SK-N-SH treated with all-trans-retinoic acid at 6 μM for 48 hours (cell line): ENCODE results near the gene MPZL3.

Source experiments
- ATAC-seq: fragments of 200-7000 bp; cut with Tn5 transposase; 3 replicates; pipeline ENCODE4 v1.9.1; 2020; ENCODE audit warnings: mild to moderate bottlenecking, moderate library complexity
- ARNTL ChIP-seq: fragments of 450-650 bp; formaldehyde crosslinking; IDR thresholded peaks from 2 replicates; pipeline ENCODE4 v1.5.0; 2020; ENCODE audit warnings: low read depth, mild to moderate bottlenecking, moderate library complexity, borderline replicate concordance
- BACH2 ChIP-seq: fragments of 250-450 bp; sonication (Bioruptor Pico); IDR thresholded peaks from 2 replicates; pipeline ENCODE4 v1.9.0; 2021; ENCODE audit warnings: mild to moderate bottlenecking, borderline replicate concordance
- CSDC2 ChIP-seq: fragments of 250-450 bp; sonication (Bioruptor Pico); IDR thresholded peaks from 2 replicates; pipeline ENCODE4 v1.5.0; 2020; ENCODE audit warnings: mild to moderate bottlenecking, moderate library complexity
- ESRRG ChIP-seq: fragments of 250-450 bp; sonication (Bioruptor Pico); IDR thresholded peaks from 2 replicates; pipeline ENCODE4 v1.6.1; 2021; ENCODE audit warnings: mild to moderate bottlenecking
- GLIS3 ChIP-seq: fragments of 250-450 bp; sonication (Bioruptor Pico); IDR thresholded peaks from 2 replicates; pipeline ENCODE4 v1.5.0; 2020; ENCODE audit warnings: mild to moderate bottlenecking, moderate library complexity
- ISL1 ChIP-seq: fragments of 250-450 bp; sonication (Bioruptor Pico); IDR thresholded peaks from 2 replicates; pipeline ENCODE4 v2.1.2; 2022; ENCODE audit warnings: mild to moderate bottlenecking, moderate library complexity
- OSR1 ChIP-seq: fragments of 250-450 bp; sonication (Bioruptor Pico); IDR thresholded peaks from 2 replicates; pipeline ENCODE4 v1.8.0; 2022; ENCODE audit warnings: moderate library complexity, mild to moderate bottlenecking, inconsistent platforms
- PPARA ChIP-seq: fragments of 250-450 bp; sonication (Bioruptor Pico); IDR thresholded peaks from 2 replicates; pipeline ENCODE4 v1.5.0; 2020; ENCODE audit warnings: mild to moderate bottlenecking, borderline replicate concordance
- RARB ChIP-seq: fragments of 250-450 bp; sonication (Bioruptor Pico); IDR thresholded peaks from 2 replicates; pipeline ENCODE4 v1.8.0; 2021; ENCODE audit warnings: mild to moderate bottlenecking, moderate library complexity
- SNAI2 ChIP-seq: fragments of 250-450 bp; sonication (Bioruptor Pico); IDR thresholded peaks from 2 replicates; pipeline ENCODE4 v1.5.0; 2020; ENCODE audit warnings: mild to moderate bottlenecking, moderate library complexity
- TCF4 ChIP-seq: fragments of 250-450 bp; sonication (Bioruptor Pico); IDR thresholded peaks from 2 replicates; pipeline ENCODE4 v1.8.0; 2021; ENCODE audit warnings: mild to moderate bottlenecking, moderate library complexity, borderline replicate concordance
- TOX ChIP-seq: fragments of 250-450 bp; sonication (Bioruptor Pico); IDR thresholded peaks from 2 replicates; pipeline ENCODE4 v1.8.0; 2021; ENCODE audit warnings: mild to moderate bottlenecking, moderate library complexity, borderline replicate concordance
- ZC3H10 ChIP-seq: fragments of 250-450 bp; sonication (Bioruptor Pico); IDR thresholded peaks from 2 replicates; pipeline ENCODE4 v1.5.1; 2021; ENCODE audit warnings: mild to moderate bottlenecking, moderate library complexity
- ZFP3 ChIP-seq: fragments of 250-450 bp; sonication (Bioruptor Pico); IDR thresholded peaks from 2 replicates; pipeline ENCODE4 v1.5.0; 2020; ENCODE audit warnings: mild to moderate bottlenecking, moderate library complexity
- ZFP30 ChIP-seq: fragments of 450-650 bp; formaldehyde crosslinking; IDR thresholded peaks from 2 replicates; pipeline ENCODE4 v1.5.0; 2022; ENCODE audit warnings: mild to moderate bottlenecking, moderate library complexity
- ZNF565 ChIP-seq: fragments of 450-650 bp; formaldehyde crosslinking; conservative IDR thresholded peaks from 2 replicates; pipeline ENCODE4 v1.5.0; 2020; ENCODE audit warnings: low read depth, mild to moderate bottlenecking, moderate library complexity
- ZNF70 ChIP-seq: fragments of 450-650 bp; formaldehyde crosslinking; IDR thresholded peaks from 2 replicates; pipeline ENCODE4 v1.5.0; 2020; ENCODE audit warnings: mild to moderate bottlenecking, moderate library complexity
- ZNF8 ChIP-seq: fragments of 450-650 bp; formaldehyde crosslinking; IDR thresholded peaks from 2 replicates; pipeline ENCODE4 v1.5.0; 2020; ENCODE audit warnings: mild to moderate bottlenecking, moderate library complexity
- TF ChIP-seq, protein P1 (sequence below): fragments of 250-450 bp; sonication (Bioruptor Pico); IDR thresholded peaks from 2 replicates; pipeline ENCODE4 v1.8.0; 2020; ENCODE audit warnings: mild to moderate bottlenecking, moderate library complexity, borderline replicate concordance
- TF ChIP-seq, protein P2 (sequence below): fragments of 250-450 bp; sonication (Bioruptor Pico); IDR thresholded peaks from 2 replicates; pipeline ENCODE4 v1.5.1; 2021; ENCODE audit warnings: mild to moderate bottlenecking, moderate library complexity
- TF ChIP-seq, protein P3 (sequence below): fragments of 250-450 bp; sonication (Bioruptor Pico); IDR thresholded peaks from 2 replicates; pipeline ENCODE4 v1.5.0; 2020; ENCODE audit warnings: mild to moderate bottlenecking, moderate library complexity

MPZL3 gene

DNA sequence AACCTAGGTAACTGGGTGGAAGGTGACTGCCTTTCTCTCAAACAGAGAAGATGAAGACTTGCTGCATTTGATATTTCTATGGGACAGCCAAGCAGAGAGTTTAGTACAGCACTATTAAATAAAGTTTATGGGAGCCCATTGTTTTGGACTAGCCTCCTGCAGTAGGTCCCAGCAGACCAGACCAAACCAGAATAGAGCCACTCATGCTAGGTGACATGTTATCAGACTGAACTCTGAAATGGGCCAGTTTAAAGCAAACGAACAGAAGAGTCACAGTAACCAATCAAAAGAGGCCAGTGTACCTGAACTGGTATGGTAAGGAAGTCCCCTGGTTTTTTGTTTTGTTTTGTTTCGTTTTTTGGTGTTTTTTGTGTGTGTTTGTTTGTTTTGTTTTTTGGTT, 19.8 kb upstream of the MPZL3 start:
- TF ChIP-seq PPARA (no peak), ZFP3 (CRISPR knock-in tag) (no peak), ARNTL (CRISPR knock-in tag) (no peak), RARB (CRISPR knock-in tag) (no peak), TOX (no peak), GLIS3 (CRISPR knock-in tag) (no peak), ZFP30 (CRISPR knock-in tag) (no peak), OSR1 (CRISPR knock-in tag) (no peak), ZNF565 (CRISPR knock-in tag) (no peak), ISL1 (CRISPR knock-in tag) (no peak), CSDC2 (CRISPR knock-in tag) (no peak), ESRRG (CRISPR knock-in tag) (no peak)
- TF ChIP-seq, protein P1, sequence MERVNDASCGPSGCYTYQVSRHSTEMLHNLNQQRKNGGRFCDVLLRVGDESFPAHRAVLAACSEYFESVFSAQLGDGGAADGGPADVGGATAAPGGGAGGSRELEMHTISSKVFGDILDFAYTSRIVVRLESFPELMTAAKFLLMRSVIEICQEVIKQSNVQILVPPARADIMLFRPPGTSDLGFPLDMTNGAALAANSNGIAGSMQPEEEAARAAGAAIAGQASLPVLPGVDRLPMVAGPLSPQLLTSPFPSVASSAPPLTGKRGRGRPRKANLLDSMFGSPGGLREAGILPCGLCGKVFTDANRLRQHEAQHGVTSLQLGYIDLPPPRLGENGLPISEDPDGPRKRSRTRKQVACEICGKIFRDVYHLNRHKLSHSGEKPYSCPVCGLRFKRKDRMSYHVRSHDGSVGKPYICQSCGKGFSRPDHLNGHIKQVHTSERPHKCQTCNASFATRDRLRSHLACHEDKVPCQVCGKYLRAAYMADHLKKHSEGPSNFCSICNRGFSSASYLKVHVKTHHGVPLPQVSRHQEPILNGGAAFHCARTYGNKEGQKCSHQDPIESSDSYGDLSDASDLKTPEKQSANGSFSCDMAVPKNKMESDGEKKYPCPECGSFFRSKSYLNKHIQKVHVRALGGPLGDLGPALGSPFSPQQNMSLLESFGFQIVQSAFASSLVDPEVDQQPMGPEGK (CRISPR knock-in tag), result no peak
- no peak for ATAC-seq

DNA sequence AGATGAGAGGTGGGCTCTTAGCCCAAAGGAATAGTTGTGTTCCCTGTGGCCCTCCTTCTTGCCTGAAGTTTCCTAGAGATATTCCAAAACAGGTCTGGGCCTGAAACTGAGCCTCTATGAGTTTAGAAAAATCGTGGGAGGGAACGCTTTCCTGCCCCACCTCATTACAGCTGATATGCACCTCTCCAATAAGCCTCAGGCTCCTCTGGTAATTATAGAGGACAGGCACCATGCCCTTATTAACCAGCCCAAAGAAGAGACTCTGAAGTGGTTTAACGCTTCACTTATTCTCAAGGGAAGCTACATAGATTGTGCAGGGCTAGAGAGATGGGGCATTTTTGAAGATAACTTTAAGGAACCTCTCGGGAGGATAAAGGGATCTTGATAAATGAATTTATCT, 15.3 kb upstream of the MPZL3 start:
- ATAC-seq, result no peak
- TF ChIP-seq ZC3H10 (CRISPR knock-in tag) (no peak), PPARA (no peak), BACH2 (no peak), GLIS3 (CRISPR knock-in tag) (no peak), ISL1 (CRISPR knock-in tag) (no peak), ZNF565 (CRISPR knock-in tag) (no peak), OSR1 (CRISPR knock-in tag) (no peak), ZNF8 (CRISPR knock-in tag) (no peak), TCF4 (CRISPR knock-in tag) (no peak), RARB (CRISPR knock-in tag) (no peak), ESRRG (CRISPR knock-in tag) (no peak)
- TF ChIP-seq, protein P2, sequence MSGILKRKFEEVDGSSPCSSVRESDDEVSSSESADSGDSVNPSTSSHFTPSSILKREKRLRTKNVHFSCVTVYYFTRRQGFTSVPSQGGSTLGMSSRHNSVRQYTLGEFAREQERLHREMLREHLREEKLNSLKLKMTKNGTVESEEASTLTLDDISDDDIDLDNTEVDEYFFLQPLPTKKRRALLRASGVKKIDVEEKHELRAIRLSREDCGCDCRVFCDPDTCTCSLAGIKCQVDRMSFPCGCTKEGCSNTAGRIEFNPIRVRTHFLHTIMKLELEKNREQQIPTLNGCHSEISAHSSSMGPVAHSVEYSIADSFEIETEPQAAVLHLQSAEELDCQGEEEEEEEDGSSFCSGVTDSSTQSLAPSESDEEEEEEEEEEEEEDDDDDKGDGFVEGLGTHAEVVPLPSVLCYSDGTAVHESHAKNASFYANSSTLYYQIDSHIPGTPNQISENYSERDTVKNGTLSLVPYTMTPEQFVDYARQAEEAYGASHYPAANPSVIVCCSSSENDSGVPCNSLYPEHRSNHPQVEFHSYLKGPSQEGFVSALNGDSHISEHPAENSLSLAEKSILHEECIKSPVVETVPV (CRISPR knock-in tag), result no peak

DNA sequence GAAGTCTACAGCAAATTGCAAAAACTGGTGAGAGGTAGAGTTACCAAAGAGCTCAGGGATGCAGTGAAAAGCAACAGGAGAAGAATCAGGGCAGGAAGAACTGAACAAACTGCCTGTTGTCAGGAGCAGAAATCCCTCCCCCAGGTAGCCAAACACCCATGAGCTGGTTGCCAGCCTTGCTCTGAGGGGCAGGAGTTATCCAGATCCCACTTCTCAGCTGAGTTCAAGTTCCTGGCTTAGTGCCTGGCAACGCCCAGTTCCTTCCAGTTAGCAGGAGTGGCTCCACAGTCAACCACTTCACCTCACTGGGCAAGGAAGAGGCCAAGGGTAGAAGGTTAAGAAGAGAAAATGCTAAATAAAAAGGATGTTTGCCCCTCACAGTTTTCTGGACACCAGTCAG, 13.8 kb upstream of the MPZL3 start:
- TF ChIP-seq ARNTL (CRISPR knock-in tag), result no peak
- TF ChIP-seq ZFP30 (CRISPR knock-in tag), result no peak
- TF ChIP-seq TOX, result no peak
- no peak for TF ChIP-seq RARB (CRISPR knock-in tag)
- TF ChIP-seq ZNF70 (CRISPR knock-in tag), result no peak
- TF ChIP-seq ZC3H10 (CRISPR knock-in tag), result no peak
- TF ChIP-seq, protein P2 (CRISPR knock-in tag), result no peak
- no peak for TF ChIP-seq CSDC2 (CRISPR knock-in tag)
- no peak for TF ChIP-seq ZNF8 (CRISPR knock-in tag)
- TF ChIP-seq ISL1 (CRISPR knock-in tag), result no peak
- no peak for TF ChIP-seq ESRRG (CRISPR knock-in tag)
- no peak for TF ChIP-seq SNAI2 (CRISPR knock-in tag)
- TF ChIP-seq, protein P3, sequence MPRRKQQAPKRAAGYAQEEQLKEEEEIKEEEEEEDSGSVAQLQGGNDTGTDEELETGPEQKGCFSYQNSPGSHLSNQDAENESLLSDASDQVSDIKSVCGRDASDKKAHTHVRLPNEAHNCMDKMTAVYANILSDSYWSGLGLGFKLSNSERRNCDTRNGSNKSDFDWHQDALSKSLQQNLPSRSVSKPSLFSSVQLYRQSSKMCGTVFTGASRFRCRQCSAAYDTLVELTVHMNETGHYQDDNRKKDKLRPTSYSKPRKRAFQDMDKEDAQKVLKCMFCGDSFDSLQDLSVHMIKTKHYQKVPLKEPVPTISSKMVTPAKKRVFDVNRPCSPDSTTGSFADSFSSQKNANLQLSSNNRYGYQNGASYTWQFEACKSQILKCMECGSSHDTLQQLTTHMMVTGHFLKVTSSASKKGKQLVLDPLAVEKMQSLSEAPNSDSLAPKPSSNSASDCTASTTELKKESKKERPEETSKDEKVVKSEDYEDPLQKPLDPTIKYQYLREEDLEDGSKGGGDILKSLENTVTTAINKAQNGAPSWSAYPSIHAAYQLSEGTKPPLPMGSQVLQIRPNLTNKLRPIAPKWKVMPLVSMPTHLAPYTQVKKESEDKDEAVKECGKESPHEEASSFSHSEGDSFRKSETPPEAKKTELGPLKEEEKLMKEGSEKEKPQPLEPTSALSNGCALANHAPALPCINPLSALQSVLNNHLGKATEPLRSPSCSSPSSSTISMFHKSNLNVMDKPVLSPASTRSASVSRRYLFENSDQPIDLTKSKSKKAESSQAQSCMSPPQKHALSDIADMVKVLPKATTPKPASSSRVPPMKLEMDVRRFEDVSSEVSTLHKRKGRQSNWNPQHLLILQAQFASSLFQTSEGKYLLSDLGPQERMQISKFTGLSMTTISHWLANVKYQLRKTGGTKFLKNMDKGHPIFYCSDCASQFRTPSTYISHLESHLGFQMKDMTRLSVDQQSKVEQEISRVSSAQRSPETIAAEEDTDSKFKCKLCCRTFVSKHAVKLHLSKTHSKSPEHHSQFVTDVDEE (CRISPR knock-in tag), result no peak
- no peak for ATAC-seq
